DND-41 (cell line): ENCODE measurements around the gene PHGDH.
A peak's percentile ranks its signal among the peaks of the same experiment; 100 is the strongest.

ENCODE experiments used
- ATAC-seq: fragments of 200-7000 bp; cut with Tn5 transposase; 3 replicates; pipeline ENCODE4 v1.9.1; 2021; ENCODE audit warnings: low read depth; ENCODE audit not compliant: insufficient read depth
- DNase-seq: peaks from one replicate; pipeline ENCODE4 v3.0.0-alpha.2; 2020
- H2AFZ ChIP-seq: 2 replicates; pipeline ENCODE4 v1.6.0; 2012; ENCODE audit warnings: low read depth, low read length
- H3K27ac ChIP-seq: 2 replicates; pipeline ENCODE4 v1.5.1; 2012; ENCODE audit warnings: low read length, inconsistent platforms
- H3K27me3 ChIP-seq: fragments of 200-600 bp; sonication (generic); 2 replicates; pipeline ENCODE4 v1.6.0; 2012; ENCODE audit warnings: low read length, mild to moderate bottlenecking, inconsistent platforms; ENCODE audit not compliant: insufficient read depth, poor library complexity
- H3K36me3 ChIP-seq: 2 replicates; pipeline ENCODE4 v1.5.1; 2012; ENCODE audit warnings: low read length, inconsistent platforms; ENCODE audit not compliant: insufficient read depth
- H3K4me1 ChIP-seq: 2 replicates; pipeline ENCODE4 v1.5.1; 2012; ENCODE audit warnings: mild to moderate bottlenecking, low read length; ENCODE audit not compliant: insufficient read depth
- H3K4me2 ChIP-seq: 2 replicates; pipeline ENCODE4 v1.6.0; 2012; ENCODE audit warnings: mild to moderate bottlenecking, moderate library complexity, low read length, inconsistent platforms; ENCODE audit not compliant: insufficient read depth
- H3K4me3 ChIP-seq, 2 experiments: fragments of 200-600 bp in 1 of 2; shearing (Covaris generic) in 1 of 2; 2 replicates each; pipeline ENCODE4 v1.5.1; 2012 to 2016; ENCODE audit warnings: inconsistent platforms in 2 of 2, low read length in 2 of 2, mild to moderate bottlenecking in 2 of 2, low read depth in 1 of 2, moderate library complexity in 1 of 2
- H3K79me2 ChIP-seq: 2 replicates; pipeline ENCODE4 v1.6.0; 2012; ENCODE audit warnings: low read length, inconsistent platforms; ENCODE audit not compliant: insufficient read depth
- H3K9ac ChIP-seq: 2 replicates; pipeline ENCODE4 v1.6.0; 2012; ENCODE audit warnings: low read depth, mild to moderate bottlenecking, inconsistent platforms, low read length, moderate library complexity
- H3K9me3 ChIP-seq: 2 replicates; pipeline ENCODE4 v1.5.1; 2012; ENCODE audit warnings: low read length, moderate library complexity, mild to moderate bottlenecking, inconsistent platforms; ENCODE audit not compliant: insufficient read depth, severe bottlenecking
- H4K20me1 ChIP-seq: 2 replicates; pipeline ENCODE4 v1.6.0; 2012; ENCODE audit warnings: low read length; ENCODE audit not compliant: insufficient read depth
- EZH2 ChIP-seq: IDR thresholded peaks from 3 replicates; pipeline ENCODE4 v1.6.1; 2012; ENCODE audit warnings: borderline replicate concordance, low read depth, mild to moderate bottlenecking, moderate library complexity, low read length, inconsistent platforms; ENCODE audit not compliant: severe bottlenecking
- TF ChIP-seq, protein P1 (sequence below): IDR thresholded peaks from 2 replicates; pipeline ENCODE4 v1.5.1; 2012; ENCODE audit warnings: borderline replicate concordance, low read length, moderate library complexity, mild to moderate bottlenecking; ENCODE audit not compliant: poor library complexity, severe bottlenecking; ENCODE audit errors: extremely low read depth

The PHGDH gene

GRCh38 chr1:119715542-119715941, 3.8 kb downstream of the PHGDH start:
- peak overlapping the region; percentile 97; the same call in 1 of the 2 replicates for H3K9ac ChIP-seq
- H3K27me3 ChIP-seq, result no peaks in the 10 kb centered on the region
- TF ChIP-seq, protein P1, sequence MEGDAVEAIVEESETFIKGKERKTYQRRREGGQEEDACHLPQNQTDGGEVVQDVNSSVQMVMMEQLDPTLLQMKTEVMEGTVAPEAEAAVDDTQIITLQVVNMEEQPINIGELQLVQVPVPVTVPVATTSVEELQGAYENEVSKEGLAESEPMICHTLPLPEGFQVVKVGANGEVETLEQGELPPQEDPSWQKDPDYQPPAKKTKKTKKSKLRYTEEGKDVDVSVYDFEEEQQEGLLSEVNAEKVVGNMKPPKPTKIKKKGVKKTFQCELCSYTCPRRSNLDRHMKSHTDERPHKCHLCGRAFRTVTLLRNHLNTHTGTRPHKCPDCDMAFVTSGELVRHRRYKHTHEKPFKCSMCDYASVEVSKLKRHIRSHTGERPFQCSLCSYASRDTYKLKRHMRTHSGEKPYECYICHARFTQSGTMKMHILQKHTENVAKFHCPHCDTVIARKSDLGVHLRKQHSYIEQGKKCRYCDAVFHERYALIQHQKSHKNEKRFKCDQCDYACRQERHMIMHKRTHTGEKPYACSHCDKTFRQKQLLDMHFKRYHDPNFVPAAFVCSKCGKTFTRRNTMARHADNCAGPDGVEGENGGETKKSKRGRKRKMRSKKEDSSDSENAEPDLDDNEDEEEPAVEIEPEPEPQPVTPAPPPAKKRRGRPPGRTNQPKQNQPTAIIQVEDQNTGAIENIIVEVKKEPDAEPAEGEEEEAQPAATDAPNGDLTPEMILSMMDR, result peak; percentile 19
- no peak for TF ChIP-seq EZH2
- no peak for DNase-seq
- no peaks in the 10 kb centered on the region for H3K9me3 ChIP-seq
- H4K20me1 ChIP-seq, result peaks cover 68% of the 10 kb centered on the region
- peaks cover 88% of the 10 kb centered on the region for H3K79me2 ChIP-seq
- H3K4me2 ChIP-seq, result peak overlapping the region; percentile 87
- peak overlapping the region in 1 of 2 experiments; percentile 95; a peak in 2 of 4 replicates for H3K4me3 ChIP-seq
- peaks cover 51% of the 10 kb centered on the region for H3K4me1 ChIP-seq
- peaks cover 60% of the 10 kb centered on the region for H3K36me3 ChIP-seq
- no peak for ATAC-seq
- H3K27ac ChIP-seq, result peak overlapping the region; percentile 58
- no peak overlapping the region for H2AFZ ChIP-seq

DNA sequence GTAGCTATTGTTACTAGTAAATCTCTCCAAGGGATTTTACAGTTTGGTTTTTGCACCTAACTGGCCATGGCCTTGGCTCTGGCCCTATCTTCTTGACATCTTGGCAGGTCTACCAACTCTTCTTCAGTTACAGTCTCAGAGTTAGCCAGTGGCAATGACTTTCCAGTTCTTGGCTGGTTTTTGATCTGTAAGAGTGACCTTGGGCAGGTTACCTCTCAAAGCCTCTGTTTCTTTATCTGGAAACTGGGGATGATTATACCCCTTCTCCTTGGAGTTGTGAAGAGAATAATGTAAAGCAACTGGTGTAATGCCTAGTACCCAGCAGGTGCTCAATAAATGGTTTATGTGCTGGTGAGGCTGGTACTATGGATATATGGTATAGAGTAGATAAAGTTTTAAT, 6.7 kb downstream of the PHGDH start:
- peaks cover 87% of the 10 kb centered on the region for H3K36me3 ChIP-seq
- H3K4me1 ChIP-seq, result peaks cover 42% of the 10 kb centered on the region
- H4K20me1 ChIP-seq, result peaks cover 89% of the 10 kb centered on the region
- H3K9ac ChIP-seq, result no peak overlapping the region
- H3K4me3 ChIP-seq, result no peak overlapping the region
- TF ChIP-seq, protein P1, result no peak
- TF ChIP-seq EZH2, result no peak
- peaks cover 95% of the 10 kb centered on the region for H3K79me2 ChIP-seq
- H3K27ac ChIP-seq, result no peak overlapping the region; the same call in 1 of the 2 replicates
- no peaks in the 10 kb centered on the region for H3K9me3 ChIP-seq
- ATAC-seq, result no peak
- H3K4me2 ChIP-seq, result peak overlapping the region; percentile 29
- DNase-seq, result no peak
- no peak overlapping the region for H2AFZ ChIP-seq
- H3K27me3 ChIP-seq, result no peaks in the 10 kb centered on the region

- Histone ChIP-seq H3K4me1 (peaks cover 37% of the 10 kb centered on the region), H3K4me2 (no peak overlapping the region)
Measured at GRCh38 chr1:119718972-119719371, 7.2 kb downstream of the PHGDH start.

More at GRCh38 chr1:119718972-119719371, 7.2 kb downstream of the PHGDH start:
- no peak for DNase-seq
- no peak for ATAC-seq
- peaks cover 87% of the 10 kb centered on the region for H3K36me3 ChIP-seq
- H3K4me3 ChIP-seq, result no peak overlapping the region
- H3K9ac ChIP-seq, result no peak overlapping the region
- H3K79me2 ChIP-seq, result peaks cover 95% of the 10 kb centered on the region
- no peaks in the 10 kb centered on the region for H3K27me3 ChIP-seq
- no peak for TF ChIP-seq EZH2
- TF ChIP-seq, protein P1, result no peak
- no peak overlapping the region for H2AFZ ChIP-seq
- peaks cover 89% of the 10 kb centered on the region for H4K20me1 ChIP-seq
- no peaks in the 10 kb centered on the region for H3K9me3 ChIP-seq
- no peak overlapping the region for H3K27ac ChIP-seq
